Measurements from ENCODE around the gene TRIM3.

DNA sequence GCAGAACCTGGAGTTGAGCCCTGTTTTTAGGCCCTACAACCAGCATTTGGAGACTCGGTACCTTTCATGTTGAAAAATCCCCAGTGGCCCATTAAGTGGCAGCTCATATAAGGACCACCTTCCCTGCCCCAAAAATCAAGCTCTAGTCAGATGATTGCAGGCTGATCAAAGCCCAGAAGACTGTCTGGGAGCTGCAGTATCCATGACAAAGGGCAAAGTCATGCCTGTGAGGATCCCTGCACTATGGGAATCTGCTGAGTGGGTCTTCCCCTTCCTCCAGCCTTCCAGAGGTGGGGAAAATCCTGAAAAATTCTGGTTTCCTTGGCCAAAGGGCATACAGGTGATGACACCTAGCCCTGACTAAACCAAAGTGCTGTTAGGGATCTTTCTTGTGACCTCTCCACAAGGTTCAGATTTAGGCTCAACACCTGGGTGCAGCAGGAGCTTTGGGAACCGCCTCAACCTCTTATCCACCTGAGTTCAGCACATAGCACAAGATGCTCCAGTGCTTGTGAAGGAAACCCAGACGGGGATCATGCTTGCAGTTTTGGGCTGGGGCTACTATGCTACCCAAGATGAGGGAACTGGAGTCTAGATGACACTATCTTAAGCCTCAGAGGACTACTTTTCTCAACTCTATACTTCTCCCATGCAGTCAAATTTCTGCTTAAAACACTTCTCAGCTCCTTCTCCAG, 1.2 kb upstream of the TRIM3 start:
- TF ChIP-seq, protein P1, sequence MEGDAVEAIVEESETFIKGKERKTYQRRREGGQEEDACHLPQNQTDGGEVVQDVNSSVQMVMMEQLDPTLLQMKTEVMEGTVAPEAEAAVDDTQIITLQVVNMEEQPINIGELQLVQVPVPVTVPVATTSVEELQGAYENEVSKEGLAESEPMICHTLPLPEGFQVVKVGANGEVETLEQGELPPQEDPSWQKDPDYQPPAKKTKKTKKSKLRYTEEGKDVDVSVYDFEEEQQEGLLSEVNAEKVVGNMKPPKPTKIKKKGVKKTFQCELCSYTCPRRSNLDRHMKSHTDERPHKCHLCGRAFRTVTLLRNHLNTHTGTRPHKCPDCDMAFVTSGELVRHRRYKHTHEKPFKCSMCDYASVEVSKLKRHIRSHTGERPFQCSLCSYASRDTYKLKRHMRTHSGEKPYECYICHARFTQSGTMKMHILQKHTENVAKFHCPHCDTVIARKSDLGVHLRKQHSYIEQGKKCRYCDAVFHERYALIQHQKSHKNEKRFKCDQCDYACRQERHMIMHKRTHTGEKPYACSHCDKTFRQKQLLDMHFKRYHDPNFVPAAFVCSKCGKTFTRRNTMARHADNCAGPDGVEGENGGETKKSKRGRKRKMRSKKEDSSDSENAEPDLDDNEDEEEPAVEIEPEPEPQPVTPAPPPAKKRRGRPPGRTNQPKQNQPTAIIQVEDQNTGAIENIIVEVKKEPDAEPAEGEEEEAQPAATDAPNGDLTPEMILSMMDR (IDR thresholded peaks at IDR 0.05), result no peak
- TF ChIP-seq EP300 (IDR thresholded peaks at IDR 0.05), result no peak
- no peak for TF ChIP-seq POLR2A (IDR thresholded peaks at IDR 0.05)
